HL-60/S4 treated with retinoic acid at 250 ng/mL for 4 days and 3 days (cell line): ENCODE measurements around the gene TESK1.
"Not testable (repeated sequence)": the region's sequence is repeated elsewhere in the genome, so short reads cannot be mapped to it uniquely, and the experiment has no call there.

Source experiments
- in situ Hi-C: fragments of 300-500 bp; cut with MboI; formaldehyde crosslinking; loops from 2 replicates; pipeline ENCODE4 v1.7.0; 2022; ENCODE audit warnings: low sequenced_read_pairs

Gene TESK1

GRCh38 chr9:35579130-35579529 is 25.9 kb upstream of the TESK1 start:
- in situ Hi-C loops: no loop called here

- in situ Hi-C loops: not testable (repeated sequence)
Observed at GRCh38 chr9:35579659-35580227, 25.3 kb upstream of the TESK1 start.

GRCh38 chr9:35583521-35583920 is 21.5 kb upstream of the TESK1 start:
- in situ Hi-C loops: not testable (repeated sequence)

GRCh38 chr9:35584681-35585080 is 20.4 kb upstream of the TESK1 start:
- in situ Hi-C loops: not testable (repeated sequence)

- in situ Hi-C loops: not testable (repeated sequence)
Observed at GRCh38 chr9:35588506-35588905, 16.6 kb upstream of the TESK1 start.

GRCh38 chr9:35593581-35593980 is 11.5 kb upstream of the TESK1 start:
- in situ Hi-C loops: no loop called here

GRCh38 chr9:35594471-35594870 is 10.6 kb upstream of the TESK1 start:
- in situ Hi-C loops: no loop called here

GRCh38 chr9:35596907-35597306 is 8.2 kb upstream of the TESK1 start:
- in situ Hi-C loops: not testable (repeated sequence)

GRCh38 chr9:35598866-35599590 is 6.0 kb upstream of the TESK1 start:
- in situ Hi-C loops: no loop called here

GRCh38 chr9:35599763-35600604 is 5.1 kb upstream of the TESK1 start:
- in situ Hi-C loops: no loop called here

- in situ Hi-C loops: no loop called here
Observed at GRCh38 chr9:35603506-35603985, 1.5 kb upstream of the TESK1 start.

- in situ Hi-C loops: no loop called here
Observed at GRCh38 chr9:35603986-35604577, 980 bp upstream of the TESK1 start.

GRCh38 chr9:35605351-35606137 is 482 bp downstream of the TESK1 start:
- in situ Hi-C loops: no loop called here

GRCh38 chr9:35606138-35606504 is 1.1 kb downstream of the TESK1 start:
- in situ Hi-C loops: no loop called here

- in situ Hi-C loops: no loop called here
Observed at GRCh38 chr9:35606726-35607125, 1.7 kb downstream of the TESK1 start.

GRCh38 chr9:35608221-35608620 is 3.2 kb downstream of the TESK1 start:
- in situ Hi-C loops: no loop called here

- in situ Hi-C loops: no loop called here
Observed at GRCh38 chr9:35609001-35609819, 4.1 kb downstream of the TESK1 start.

- in situ Hi-C loops: no loop called here
Observed at GRCh38 chr9:35609820-35610163, 4.7 kb downstream of the TESK1 start.

GRCh38 chr9:35611230-35611797 is 6.3 kb downstream of the TESK1 start:
- in situ Hi-C loops: no loop called here

GRCh38 chr9:35612066-35612465 is 7.0 kb downstream of the TESK1 start:
- in situ Hi-C loops: not testable (repeated sequence)
